Neural progenitor cell (in vitro differentiated cells): ENCODE measurements around the gene DYRK2. TPM values are rescaled to one million over a fixed set of nuclear protein-coding genes. Genes with fewer than 3 reads are reported as not detected.

ENCODE experiments used
- DNase-seq: peaks from one replicate; pipeline ENCODE4 v3.0.0-alpha.2; 2016; ENCODE audit warnings: low spot score
- H2AFZ ChIP-seq: fragments of 200-600 bp; sonication (generic); replicated peaks from 2 replicates; pipeline ENCODE4 v1.6.1; 2016; ENCODE audit warnings: antibody characterized with exemption
- H3F3A ChIP-seq: fragments of 200-600 bp; sonication (generic); 2 replicates; pipeline ENCODE4 v1.6.1; 2016; ENCODE audit warnings: antibody characterized with exemption, low read depth
- H3K27ac ChIP-seq: fragments of 200-600 bp; sonication (generic); 2 replicates; pipeline ENCODE4 v1.5.1; 2016; ENCODE audit warnings: mild to moderate bottlenecking
- H3K27me3 ChIP-seq: fragments of 200-600 bp; sonication (generic); 2 replicates; pipeline ENCODE4 v1.6.1; 2016; ENCODE audit warnings: mild to moderate bottlenecking, moderate library complexity
- H3K36me3 ChIP-seq: fragments of 200-600 bp; sonication (generic); 2 replicates; pipeline ENCODE4 v1.5.1; 2016
- H3K4me1 ChIP-seq: fragments of 200-600 bp; sonication (generic); 2 replicates; pipeline ENCODE4 v1.6.1; 2016; ENCODE audit warnings: mixed run types
- H3K4me2 ChIP-seq: fragments of 200-600 bp; sonication (generic); 2 replicates; pipeline ENCODE4 v1.6.1; 2016
- H3K4me3 ChIP-seq: fragments of 200-600 bp; sonication (generic); 2 replicates; pipeline ENCODE4 v1.5.1; 2016
- H3K79me2 ChIP-seq: fragments of 200-600 bp; sonication (generic); 2 replicates; pipeline ENCODE4 v1.6.1; 2016; ENCODE audit warnings: low read depth
- H3K9ac ChIP-seq: fragments of 200-600 bp; sonication (generic); 2 replicates; pipeline ENCODE4 v1.6.1; 2016
- H3K9me3 ChIP-seq: fragments of 200-600 bp; sonication (generic); 2 replicates; pipeline ENCODE4 v1.5.1; 2016; ENCODE audit warnings: low read depth
- H4K20me1 ChIP-seq: fragments of 200-600 bp; sonication (generic); 2 replicates; pipeline ENCODE4 v1.6.1; 2016; ENCODE audit warnings: low read depth
- H3K27ac Mint-ChIP-seq: 3 replicates; pipeline ENCODE4 v1.8.0; 2021; ENCODE audit warnings: mixed read lengths
- H3K27me3 Mint-ChIP-seq: 2 replicates; pipeline ENCODE4 v1.8.0; 2022; ENCODE audit warnings: low read depth, mild to moderate bottlenecking, inconsistent platforms, moderate library complexity, mixed read lengths; ENCODE audit not compliant: insufficient read depth
- H3K36me3 Mint-ChIP-seq: 3 replicates; pipeline ENCODE4 v1.8.0; 2021; ENCODE audit warnings: mixed read lengths
- H3K4me1 Mint-ChIP-seq: 3 replicates; pipeline ENCODE4 v1.8.0; 2021; ENCODE audit warnings: mixed read lengths
- H3K4me3 Mint-ChIP-seq: 3 replicates; pipeline ENCODE4 v1.8.0; 2021; ENCODE audit warnings: mild to moderate bottlenecking, moderate library complexity, mixed read lengths
- H3K9me3 Mint-ChIP-seq: 3 replicates; pipeline ENCODE4 v1.8.0; 2020; ENCODE audit warnings: mixed read lengths
- EZH2 ChIP-seq: fragments of 200-600 bp; sonication (generic); IDR thresholded peaks from 2 replicates; pipeline ENCODE4 v1.6.1; 2017; ENCODE audit warnings: antibody characterized with exemption, mild to moderate bottlenecking, moderate library complexity
- EZH2phosphoT487 ChIP-seq: fragments of 200-600 bp; sonication (generic); IDR thresholded peaks from 2 replicates; pipeline ENCODE4 v1.6.1; 2017; ENCODE audit warnings: antibody characterized with exemption
- total RNA-seq: library from RNA; depleted of rRNA; stranded (reverse); fragments of >200 nt; gene quantifications from 2 replicates; pipeline ENCODE4 v1.2.3, GENCODE V29; 2015; ENCODE audit warnings: low replicate concordance
- TF ChIP-seq, protein P1 (sequence below): fragments of 200-600 bp; sonication (generic); IDR thresholded peaks from 2 replicates; pipeline ENCODE4 v1.5.1; 2017; ENCODE audit warnings: antibody characterized with exemption, mild to moderate bottlenecking

DYRK2 gene
- total RNA-seq, 1 donor from 2014 or later: 29.6 TPM

DNA sequence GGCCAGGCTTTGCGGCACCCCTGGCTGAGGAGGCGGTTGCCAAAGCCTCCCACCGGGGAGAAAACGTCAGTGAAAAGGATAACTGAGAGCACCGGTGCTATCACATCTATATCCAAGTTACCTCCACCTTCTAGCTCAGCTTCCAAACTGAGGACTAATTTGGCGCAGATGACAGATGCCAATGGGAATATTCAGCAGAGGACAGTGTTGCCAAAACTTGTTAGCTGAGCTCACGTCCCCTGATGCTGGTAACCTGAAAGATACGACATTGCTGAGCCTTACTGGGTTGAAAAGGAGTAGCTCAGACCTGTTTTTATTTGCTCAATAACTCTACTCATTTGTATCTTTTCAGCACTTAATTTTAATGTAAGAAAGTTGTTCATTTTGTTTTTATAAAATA lies 9.9 kb downstream of the DYRK2 start:
- peaks cover 96% of the 10 kb centered on the region for H4K20me1 ChIP-seq
- Mint-ChIP-seq H3K4me3 (no peak overlapping the region), H3K36me3 (peaks cover 63% of the 10 kb centered on the region), H3K27ac (no peak overlapping the region), H3K27me3 (no peaks in the 10 kb centered on the region), H3K9me3 (no peaks in the 10 kb centered on the region), H3K4me1 (peaks cover 9% of the 10 kb centered on the region)
- H3K27ac ChIP-seq: no peak overlapping the region
- H3F3A ChIP-seq: peaks cover 3% of the 10 kb centered on the region
- H3K4me1 ChIP-seq: peaks cover 13% of the 10 kb centered on the region
- peaks cover 97% of the 10 kb centered on the region for H3K79me2 ChIP-seq
- no peak for DNase-seq
- H2AFZ ChIP-seq: no peak overlapping the region
- no peaks in the 10 kb centered on the region for H3K27me3 ChIP-seq
- no peak overlapping the region for H3K4me3 ChIP-seq
- H3K9me3 ChIP-seq: no peaks in the 10 kb centered on the region
- H3K9ac ChIP-seq: no peak overlapping the region
- H3K36me3 ChIP-seq: no peaks in the 10 kb centered on the region
- TF ChIP-seq, protein P1, sequence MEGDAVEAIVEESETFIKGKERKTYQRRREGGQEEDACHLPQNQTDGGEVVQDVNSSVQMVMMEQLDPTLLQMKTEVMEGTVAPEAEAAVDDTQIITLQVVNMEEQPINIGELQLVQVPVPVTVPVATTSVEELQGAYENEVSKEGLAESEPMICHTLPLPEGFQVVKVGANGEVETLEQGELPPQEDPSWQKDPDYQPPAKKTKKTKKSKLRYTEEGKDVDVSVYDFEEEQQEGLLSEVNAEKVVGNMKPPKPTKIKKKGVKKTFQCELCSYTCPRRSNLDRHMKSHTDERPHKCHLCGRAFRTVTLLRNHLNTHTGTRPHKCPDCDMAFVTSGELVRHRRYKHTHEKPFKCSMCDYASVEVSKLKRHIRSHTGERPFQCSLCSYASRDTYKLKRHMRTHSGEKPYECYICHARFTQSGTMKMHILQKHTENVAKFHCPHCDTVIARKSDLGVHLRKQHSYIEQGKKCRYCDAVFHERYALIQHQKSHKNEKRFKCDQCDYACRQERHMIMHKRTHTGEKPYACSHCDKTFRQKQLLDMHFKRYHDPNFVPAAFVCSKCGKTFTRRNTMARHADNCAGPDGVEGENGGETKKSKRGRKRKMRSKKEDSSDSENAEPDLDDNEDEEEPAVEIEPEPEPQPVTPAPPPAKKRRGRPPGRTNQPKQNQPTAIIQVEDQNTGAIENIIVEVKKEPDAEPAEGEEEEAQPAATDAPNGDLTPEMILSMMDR: no peak
- TF ChIP-seq EZH2phosphoT487: no peak
- TF ChIP-seq EZH2: no peak
- no peak overlapping the region for H3K4me2 ChIP-seq

DNA sequence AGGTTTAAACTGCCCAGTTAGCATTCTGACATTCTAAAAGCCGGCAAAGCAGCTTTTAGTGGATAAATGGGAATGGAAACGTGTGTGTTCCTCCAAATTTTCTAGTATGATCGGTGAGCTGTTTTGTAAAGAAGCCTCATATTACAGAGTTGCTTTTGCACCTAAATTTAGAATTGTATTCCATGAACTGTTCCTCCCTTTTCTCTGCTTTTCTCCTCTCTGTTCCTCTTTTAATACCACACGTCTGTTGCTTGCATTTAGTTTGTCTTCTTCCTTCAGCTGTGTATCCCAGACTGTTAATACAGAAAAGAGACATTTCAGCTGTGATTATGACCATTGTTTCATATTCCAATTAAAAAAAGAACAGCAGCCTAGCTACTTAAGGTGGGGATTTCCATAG lies 10.7 kb downstream of the DYRK2 start:
- Histone ChIP-seq H3K27ac (no peak overlapping the region), H3K9ac (no peak overlapping the region), H3K4me1 (peaks cover 13% of the 10 kb centered on the region), H4K20me1 (peaks cover 89% of the 10 kb centered on the region), H3K4me3 (no peak overlapping the region), H3K79me2 (peaks cover 89% of the 10 kb centered on the region), H2AFZ (no peak overlapping the region), H3K27me3 (no peaks in the 10 kb centered on the region), H3K9me3 (no peaks in the 10 kb centered on the region), H3K4me2 (no peak overlapping the region), H3K36me3 (no peaks in the 10 kb centered on the region), H3F3A (peaks cover 3% of the 10 kb centered on the region)
- peaks cover 55% of the 10 kb centered on the region for H3K36me3 Mint-ChIP-seq
- H3K9me3 Mint-ChIP-seq: no peaks in the 10 kb centered on the region
- no peak overlapping the region for H3K4me3 Mint-ChIP-seq
- no peaks in the 10 kb centered on the region for H3K27me3 Mint-ChIP-seq
- no peak for DNase-seq
- no peak for TF ChIP-seq EZH2phosphoT487
- no peak overlapping the region for H3K27ac Mint-ChIP-seq
- peaks cover 9% of the 10 kb centered on the region for H3K4me1 Mint-ChIP-seq

DNA sequence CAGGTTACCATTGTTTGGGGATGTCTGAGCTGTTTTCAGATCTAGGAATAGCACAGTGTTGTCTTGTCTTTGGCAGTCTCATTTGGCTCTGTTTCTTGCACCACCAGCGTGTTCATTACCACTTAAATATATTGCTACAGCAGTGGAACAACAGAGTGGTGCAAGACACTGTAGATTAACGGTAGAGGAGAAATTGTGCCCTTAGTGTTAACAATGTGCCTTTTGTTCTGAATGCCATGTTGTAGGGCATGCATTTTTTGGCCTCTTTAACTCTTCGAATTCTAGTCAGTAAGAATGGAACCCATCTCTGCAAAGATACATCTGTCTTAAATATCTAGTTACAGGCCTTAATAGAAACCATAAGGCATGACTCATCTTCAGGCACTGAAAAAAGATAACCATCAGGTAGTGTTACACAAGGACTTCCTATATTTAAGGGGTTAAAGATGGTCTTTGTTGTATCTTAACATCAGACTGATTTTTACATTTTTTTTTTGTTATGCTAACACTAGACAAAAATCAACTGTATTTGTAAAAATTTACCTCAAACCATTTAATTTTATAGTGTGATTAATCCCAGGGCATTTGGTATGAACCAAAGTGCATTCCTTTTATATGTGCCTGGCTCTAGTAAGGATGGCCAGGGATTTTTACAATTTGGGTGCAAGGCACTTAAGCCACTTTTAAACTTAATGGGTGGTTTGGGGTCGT lies 12.9 kb downstream of the DYRK2 start:
- H4K20me1 ChIP-seq: peaks cover 68% of the 10 kb centered on the region
- no peak overlapping the region for H3K27ac ChIP-seq
- Mint-ChIP-seq H3K9me3 (no peaks in the 10 kb centered on the region), H3K4me1 (peaks cover 6% of the 10 kb centered on the region), H3K27ac (no peak overlapping the region), H3K4me3 (no peak overlapping the region), H3K27me3 (peaks cover 3% of the 10 kb centered on the region), H3K36me3 (peaks cover 39% of the 10 kb centered on the region)
- no peak overlapping the region for H3K4me3 ChIP-seq
- no peak overlapping the region for H3K4me2 ChIP-seq
- no peaks in the 10 kb centered on the region for H3K27me3 ChIP-seq
- peaks cover 67% of the 10 kb centered on the region for H3K79me2 ChIP-seq
- H3K36me3 ChIP-seq: no peaks in the 10 kb centered on the region
- TF ChIP-seq EZH2phosphoT487 (no peak), EZH2 (no peak)
- TF ChIP-seq, protein P1: no peak
- no peak overlapping the region for H3K9ac ChIP-seq
- H3K9me3 ChIP-seq: no peaks in the 10 kb centered on the region
- peaks cover 3% of the 10 kb centered on the region for H3F3A ChIP-seq
- no peak for DNase-seq
- H2AFZ ChIP-seq: no peak overlapping the region
- H3K4me1 ChIP-seq: peaks cover 22% of the 10 kb centered on the region

DNA sequence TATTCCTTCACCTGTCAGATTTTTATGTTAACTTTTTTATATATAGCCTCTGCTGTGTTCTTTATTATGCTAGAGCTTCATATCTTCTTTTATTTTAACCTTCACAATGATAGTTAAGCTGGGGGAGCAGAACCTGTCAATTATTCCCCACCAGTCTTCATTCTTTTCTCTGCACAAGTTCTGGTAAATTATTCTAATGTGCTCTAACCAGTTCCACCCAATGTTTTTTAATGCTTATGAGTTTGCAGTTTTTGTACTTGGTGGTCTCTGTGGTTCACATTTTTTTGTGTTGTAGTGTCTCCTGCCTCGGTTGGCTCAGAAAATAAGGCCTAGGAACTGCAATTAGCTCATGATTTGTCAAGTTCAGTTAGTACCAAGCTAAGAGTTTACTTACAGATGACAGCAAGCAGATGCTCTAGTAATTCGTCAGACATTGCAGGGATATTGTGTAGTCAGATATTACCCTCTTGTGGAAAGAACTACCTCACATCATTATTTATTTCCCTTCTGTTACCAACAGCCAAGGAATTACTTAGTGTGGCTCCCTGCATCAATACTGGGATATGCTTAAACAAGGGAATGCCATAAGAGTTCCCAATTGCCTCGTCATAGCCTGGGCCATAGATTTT lies 14.5 kb downstream of the DYRK2 start:
- H3K36me3 ChIP-seq: no peaks in the 10 kb centered on the region
- H3K9ac ChIP-seq: no peak overlapping the region
- H3K79me2 ChIP-seq: peaks cover 52% of the 10 kb centered on the region
- H3K9me3 ChIP-seq: no peaks in the 10 kb centered on the region
- peaks cover 27% of the 10 kb centered on the region for H3K36me3 Mint-ChIP-seq
- peaks cover 6% of the 10 kb centered on the region for H3K4me1 Mint-ChIP-seq
- H3K4me2 ChIP-seq: no peak overlapping the region
- H3K4me3 ChIP-seq: no peak overlapping the region
- H3K27me3 ChIP-seq: no peaks in the 10 kb centered on the region
- peaks cover 3% of the 10 kb centered on the region for H3F3A ChIP-seq
- no peaks in the 10 kb centered on the region for H3K9me3 Mint-ChIP-seq
- peaks cover 22% of the 10 kb centered on the region for H3K4me1 ChIP-seq
- H2AFZ ChIP-seq: no peak overlapping the region
- no peak overlapping the region for H3K4me3 Mint-ChIP-seq
- H3K27ac ChIP-seq: no peak overlapping the region
- DNase-seq: no peak
- H3K27ac Mint-ChIP-seq: no peak overlapping the region
- peaks cover 54% of the 10 kb centered on the region for H4K20me1 ChIP-seq
- peaks cover 3% of the 10 kb centered on the region for H3K27me3 Mint-ChIP-seq
- no peak for TF ChIP-seq EZH2phosphoT487
- TF ChIP-seq EZH2: no peak
- TF ChIP-seq, protein P1: no peak
